ENCODE measurements around the gene UTS2R. TPM values are rescaled to one million over a fixed set of nuclear protein-coding genes. Genes with fewer than 3 reads are reported as not detected.

The UTS2R gene
- total RNA-seq, 1 donor from 2014 or later: not detected

GRCh38 chr17:82419540-82419939 is 48.0 kb downstream of the UTS2R start:
- DNase-seq (ENCODE audit: extremely low spot score, unreplicated experiment): no peak
- Mint-ChIP-seq H3K4me3 (ENCODE audit: unreplicated experiment) (peak overlapping the region; percentile 80), H3K36me3 (ENCODE audit: unreplicated experiment) (peaks cover 13% of the 10 kb centered on the region)

DNA sequence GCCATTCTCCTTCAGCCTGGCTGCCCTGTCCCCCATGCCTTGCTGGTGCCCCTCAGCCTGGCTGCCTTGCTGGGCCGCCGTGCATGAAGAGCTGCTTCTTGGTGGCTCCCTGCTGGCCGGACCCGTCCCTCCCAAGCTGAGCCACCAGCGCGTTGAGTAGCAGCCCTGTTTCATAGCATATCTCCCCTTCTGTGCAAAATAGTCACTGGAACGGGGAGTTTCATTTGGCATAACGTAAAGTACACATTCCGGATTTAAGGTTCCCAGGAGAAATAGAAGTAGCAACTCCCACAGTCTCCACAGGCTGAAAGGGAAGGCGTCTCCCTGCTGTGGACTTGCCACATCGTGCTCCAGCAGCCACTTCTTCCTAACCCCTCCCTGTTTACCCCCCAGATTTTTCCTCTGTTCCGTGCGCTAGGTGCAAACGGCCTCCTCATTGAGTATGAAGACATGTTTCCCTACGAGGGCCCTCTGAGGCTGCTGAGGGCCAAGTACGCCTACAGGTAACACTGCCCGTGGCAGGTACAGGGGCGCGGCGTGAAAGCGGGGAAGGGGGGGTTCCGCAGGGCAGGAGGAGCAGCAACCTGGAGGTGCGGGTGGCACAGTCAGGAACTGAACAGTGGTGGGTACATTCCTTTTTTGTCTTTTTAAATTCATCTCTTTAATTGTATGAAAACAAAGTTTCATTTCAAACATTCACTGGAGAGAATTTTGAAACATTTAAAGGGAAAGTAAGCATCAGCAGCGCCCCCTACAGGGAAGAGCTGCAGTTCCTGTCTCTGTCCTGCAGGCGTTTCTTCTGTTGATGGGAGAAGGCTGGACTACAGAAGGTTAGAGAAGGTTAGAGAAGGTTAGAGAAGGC is 52.7 kb downstream of the UTS2R start:
- peak; percentile 49 for TF ChIP-seq CTCF (IDR thresholded peaks at IDR 0.05)
- no peak overlapping the region for H3K4me3 Mint-ChIP-seq (ENCODE audit: unreplicated experiment)
- H3K36me3 Mint-ChIP-seq (ENCODE audit: unreplicated experiment): peaks cover 13% of the 10 kb centered on the region
- no peak overlapping the region for H3K27ac Mint-ChIP-seq (ENCODE audit: unreplicated experiment)
- no peaks in the 10 kb centered on the region for H3K27me3 Mint-ChIP-seq (ENCODE audit: unreplicated experiment)
- no peaks in the 10 kb centered on the region for H3K9me3 Mint-ChIP-seq (ENCODE audit: unreplicated experiment)
- DNase-seq (ENCODE audit: extremely low spot score, unreplicated experiment): no peak
- peaks cover 4% of the 10 kb centered on the region for H3K4me1 Mint-ChIP-seq (ENCODE audit: unreplicated experiment)

More at GRCh38 chr17:82419540-82419939, 48.0 kb downstream of the UTS2R start:
- Mint-ChIP-seq H3K9me3 (ENCODE audit: unreplicated experiment) (no peaks in the 10 kb centered on the region), H3K4me1 (ENCODE audit: unreplicated experiment) (peaks cover 18% of the 10 kb centered on the region), H3K27ac (ENCODE audit: unreplicated experiment) (no peak overlapping the region), H3K27me3 (ENCODE audit: unreplicated experiment) (no peaks in the 10 kb centered on the region)
- no peak for TF ChIP-seq CTCF (IDR thresholded peaks at IDR 0.05)

DNA sequence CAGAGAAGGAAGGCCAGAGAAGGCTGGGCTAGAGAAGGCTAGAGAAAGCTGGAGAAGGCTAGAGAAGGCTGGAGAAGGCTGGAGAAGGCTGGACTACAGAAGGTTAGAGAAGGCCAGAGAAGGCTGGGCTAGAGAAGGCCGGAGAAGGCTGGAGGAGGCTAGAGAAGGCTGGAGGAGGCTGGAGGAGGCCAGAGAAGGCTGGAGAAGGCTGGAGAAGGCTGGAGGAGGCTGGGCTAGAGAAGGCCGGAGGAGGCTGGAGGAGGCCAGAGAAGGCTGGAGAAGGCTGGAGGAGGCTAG is 53.2 kb downstream of the UTS2R start:
- DNase-seq (ENCODE audit: extremely low spot score, unreplicated experiment): no peak
- Mint-ChIP-seq H3K27ac (ENCODE audit: unreplicated experiment) (no peak overlapping the region), H3K36me3 (ENCODE audit: unreplicated experiment) (peaks cover 13% of the 10 kb centered on the region), H3K27me3 (ENCODE audit: unreplicated experiment) (no peaks in the 10 kb centered on the region), H3K9me3 (ENCODE audit: unreplicated experiment) (no peaks in the 10 kb centered on the region), H3K4me3 (ENCODE audit: unreplicated experiment) (no peak overlapping the region), H3K4me1 (ENCODE audit: unreplicated experiment) (no peaks in the 10 kb centered on the region)
- TF ChIP-seq CTCF (IDR thresholded peaks at IDR 0.05): no peak

Other genes starting within 250 kb of the UTS2R start
- gene CCDC57, start 158.9 kb upstream of the UTS2R start, total RNA-seq: 50.8 and 57.9 TPM in 2 replicates
- gene SLC16A3, start 142.7 kb upstream of the UTS2R start, total RNA-seq: 12.9 and 18.1 TPM in 2 replicates
- 118 and 124 TPM in 2 replicates for gene CSNK1D, start 98.1 kb upstream of the UTS2R start, total RNA-seq
- 1.0 TPM in 2 replicates for gene CD7, start 54.2 kb upstream of the UTS2R start, total RNA-seq
- gene SECTM1, start 38.0 kb upstream of the UTS2R start, total RNA-seq: 24.1 and 28.6 TPM in 2 replicates
- gene TEX19, start 12.5 kb upstream of the UTS2R start, total RNA-seq: not detected in 2 replicates
- gene HEXD, start 46.6 kb downstream of the UTS2R start, total RNA-seq: 21.9 and 26.5 TPM in 2 replicates
- gene OGFOD3, start 46.8 kb downstream of the UTS2R start, total RNA-seq: 30.7 and 32.8 TPM in 2 replicates
- gene CYBC1, start 79.0 kb downstream of the UTS2R start, total RNA-seq: 69.8 and 78.7 TPM in 2 replicates
- 65.7 and 72.8 TPM in 2 replicates for gene NARF, start 87.0 kb downstream of the UTS2R start, total RNA-seq
- 59.9 and 65.1 TPM in 2 replicates for gene FOXK2, start 148.0 kb downstream of the UTS2R start, total RNA-seq

Measured in osteocyte (in vitro differentiated cells).